Mesendoderm (in vitro differentiated cells): ENCODE measurements around the gene SRSF3.

ENCODE experiments used
- DNase-seq: peaks from one replicate; pipeline ENCODE4 v3.0.0; 2013
- H2AK5ac ChIP-seq: 2 replicates; pipeline ENCODE4 v1.6.1; 2013; ENCODE audit warnings: low read length, inconsistent platforms
- H2BK120ac ChIP-seq: 2 replicates; pipeline ENCODE4 v1.6.1; 2013; ENCODE audit warnings: low read depth, mild to moderate bottlenecking, low read length, moderate library complexity, mixed read lengths
- H2BK15ac ChIP-seq: replicated peaks from 2 replicates; pipeline ENCODE4 v1.6.1; 2013; ENCODE audit warnings: low read depth, mild to moderate bottlenecking, moderate library complexity
- H2BK5ac ChIP-seq: 2 replicates; pipeline ENCODE4 v1.6.1; 2013; ENCODE audit warnings: low read length, inconsistent platforms
- H3K18ac ChIP-seq: 2 replicates; pipeline ENCODE4 v1.6.1; 2013; ENCODE audit warnings: mild to moderate bottlenecking, low read length, mixed read lengths
- H3K23ac ChIP-seq: one replicate; pipeline ENCODE4 v1.6.1; 2013; ENCODE audit warnings: low read length
- H3K27ac ChIP-seq: 2 replicates; pipeline ENCODE4 v1.5.1; 2013; ENCODE audit warnings: low read depth, mild to moderate bottlenecking, inconsistent platforms, low read length, moderate library complexity
- H3K27me3 ChIP-seq: 2 replicates; pipeline ENCODE4 v1.6.1; 2013; ENCODE audit warnings: low read length, control low read depth, mild to moderate bottlenecking, inconsistent platforms; ENCODE audit not compliant: insufficient read depth, poor library complexity
- H3K36me3 ChIP-seq: 2 replicates; pipeline ENCODE4 v1.6.1; 2013; ENCODE audit warnings: low read length, inconsistent platforms; ENCODE audit not compliant: control insufficient read depth, insufficient read depth
- H3K4ac ChIP-seq: one replicate; pipeline ENCODE4 v1.6.1; 2013; ENCODE audit warnings: low read depth, mild to moderate bottlenecking, low read length, moderate library complexity
- H3K4me1 ChIP-seq: 2 replicates; pipeline ENCODE4 v1.6.1; 2013; ENCODE audit warnings: low read depth, low read length, inconsistent platforms; ENCODE audit not compliant: control insufficient read depth
- H3K4me2 ChIP-seq: 2 replicates; pipeline ENCODE4 v1.6.1; 2013; ENCODE audit warnings: low read length
- H3K4me3 ChIP-seq: 2 replicates; pipeline ENCODE4 v1.5.1; 2013; ENCODE audit warnings: mild to moderate bottlenecking, low read length
- H3K56ac ChIP-seq: one replicate; pipeline ENCODE4 v1.6.1; 2013; ENCODE audit warnings: low read length
- H3K79me1 ChIP-seq: 2 replicates; pipeline ENCODE4 v1.6.1; 2013; ENCODE audit warnings: low read length, inconsistent platforms
- H3K79me2 ChIP-seq: 2 replicates; pipeline ENCODE4 v1.6.1; 2013; ENCODE audit warnings: mild to moderate bottlenecking, low read length; ENCODE audit not compliant: control insufficient read depth, insufficient read depth
- H3K9ac ChIP-seq: 2 replicates; pipeline ENCODE4 v1.6.1; 2013; ENCODE audit warnings: low read length, inconsistent platforms
- H4K5ac ChIP-seq: one replicate; pipeline ENCODE4 v1.6.1; 2013; ENCODE audit warnings: low read length
- H4K8ac ChIP-seq: one replicate; pipeline ENCODE4 v1.6.1; 2013; ENCODE audit warnings: low read depth, mild to moderate bottlenecking, control low read depth, low read length, moderate library complexity
- WGBS: extraction: QIAGEN DNeasy Blood & Tissue Kit; methylation state at CpG from one replicate; pipeline ENCODE4 v1.1.7; 2013; ENCODE audit warnings: low lambda C conversion rate, missing lambda C conversion rate; ENCODE audit not compliant: insufficient coverage; ENCODE audit errors: extremely low coverage; 5-methylcytosine and 5-hydroxymethylcytosine counted together

The SRSF3 gene

DNA sequence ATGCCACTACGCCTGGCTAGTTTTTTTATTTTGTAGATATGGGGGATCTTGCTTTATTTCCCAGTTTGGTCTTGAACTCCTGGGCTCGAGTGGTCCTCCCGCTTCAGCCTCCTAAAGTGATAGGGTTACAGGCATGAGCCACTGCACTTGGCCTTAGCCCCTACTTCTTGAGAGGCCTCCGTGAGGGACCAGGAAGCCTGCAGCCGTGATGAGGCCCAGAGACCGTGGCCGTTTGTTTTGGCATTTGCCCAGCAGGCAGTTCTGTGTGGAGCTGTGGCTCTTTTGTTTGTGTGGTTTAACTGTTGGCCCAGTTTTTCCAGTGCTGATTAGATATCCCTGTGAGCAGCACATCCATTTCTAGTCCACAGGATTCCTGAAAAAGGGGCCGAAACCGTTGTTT, 39.8 kb downstream of the SRSF3 start:
- H2BK15ac ChIP-seq: no peak overlapping the region
- no peak overlapping the region for H3K9ac ChIP-seq
- no peak for DNase-seq
- no peaks in the 10 kb centered on the region for H3K36me3 ChIP-seq
- no peak overlapping the region for H4K8ac ChIP-seq
- no peaks in the 10 kb centered on the region for H3K79me1 ChIP-seq
- H3K18ac ChIP-seq: no peak overlapping the region
- no peak overlapping the region for H3K4me3 ChIP-seq
- no peak overlapping the region for H3K27ac ChIP-seq
- H2BK120ac ChIP-seq: no peak overlapping the region
- no peaks in the 10 kb centered on the region for H3K27me3 ChIP-seq
- no peaks in the 10 kb centered on the region for H3K79me2 ChIP-seq
- no CpG with 5 or more reads among the region's 9 CpGs for WGBS
- no peak overlapping the region for H3K4me2 ChIP-seq
- H3K56ac ChIP-seq: no peak overlapping the region
- H2BK5ac ChIP-seq: no peak overlapping the region
- no peak overlapping the region for H3K4ac ChIP-seq
- H3K4me1 ChIP-seq: no peaks in the 10 kb centered on the region
- no peak overlapping the region for H3K23ac ChIP-seq
- no peak overlapping the region for H2AK5ac ChIP-seq
- no peak overlapping the region for H4K5ac ChIP-seq

DNA sequence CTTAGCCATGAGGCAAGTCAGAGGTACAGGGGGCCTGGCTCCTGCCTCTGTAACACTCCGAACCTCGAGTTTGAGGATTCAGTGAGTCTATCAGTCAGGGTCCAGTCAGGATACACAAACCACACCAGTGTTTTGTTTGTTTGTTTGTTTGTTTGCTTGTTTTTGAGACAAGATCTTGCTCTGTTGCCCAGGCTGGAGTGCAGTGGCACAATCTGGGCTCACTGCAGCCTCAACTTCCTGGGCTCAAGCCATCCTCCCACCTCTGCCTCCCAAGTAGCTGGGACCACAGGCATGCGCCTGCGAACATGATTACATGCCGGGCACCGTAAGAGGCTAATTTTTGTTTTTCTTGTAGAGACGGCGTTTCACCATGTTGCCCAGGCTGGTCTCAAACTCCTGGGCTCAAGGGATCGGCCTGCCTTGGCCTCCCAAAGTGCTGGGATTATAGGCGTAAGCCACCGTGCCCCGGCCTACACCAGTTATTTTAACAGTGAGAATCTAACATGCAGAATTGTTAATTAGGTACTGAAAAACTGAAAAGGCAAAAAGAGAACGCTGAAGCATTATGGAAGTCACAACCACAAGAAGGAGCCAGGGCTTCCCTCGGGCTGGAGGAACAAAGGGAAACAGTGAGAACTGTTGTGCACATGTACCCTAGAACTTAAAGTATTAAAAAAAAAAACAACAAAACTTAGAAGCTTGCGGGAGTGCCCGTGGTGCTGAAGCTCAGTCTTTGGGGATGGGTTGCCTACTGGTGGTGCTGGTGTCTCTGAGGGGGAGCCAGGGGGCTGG, 40.4 kb downstream of the SRSF3 start:
- Histone ChIP-seq H3K18ac (no peak overlapping the region), H3K4ac (no peak overlapping the region), H3K9ac (no peak overlapping the region), H3K4me1 (no peaks in the 10 kb centered on the region), H3K4me2 (no peak overlapping the region), H3K36me3 (no peaks in the 10 kb centered on the region), H3K56ac (no peak overlapping the region), H2AK5ac (no peak overlapping the region), H3K79me1 (no peaks in the 10 kb centered on the region), H3K27ac (no peak overlapping the region), H3K4me3 (no peak overlapping the region), H3K79me2 (no peaks in the 10 kb centered on the region), H3K27me3 (no peaks in the 10 kb centered on the region), H2BK5ac (no peak overlapping the region), H4K8ac (no peak overlapping the region), H2BK15ac (no peak overlapping the region), H3K23ac (no peak overlapping the region), H2BK120ac (no peak overlapping the region), H4K5ac (no peak overlapping the region)
- no peak for DNase-seq
- no CpG with 5 or more reads among the region's 16 CpGs for WGBS

DNA sequence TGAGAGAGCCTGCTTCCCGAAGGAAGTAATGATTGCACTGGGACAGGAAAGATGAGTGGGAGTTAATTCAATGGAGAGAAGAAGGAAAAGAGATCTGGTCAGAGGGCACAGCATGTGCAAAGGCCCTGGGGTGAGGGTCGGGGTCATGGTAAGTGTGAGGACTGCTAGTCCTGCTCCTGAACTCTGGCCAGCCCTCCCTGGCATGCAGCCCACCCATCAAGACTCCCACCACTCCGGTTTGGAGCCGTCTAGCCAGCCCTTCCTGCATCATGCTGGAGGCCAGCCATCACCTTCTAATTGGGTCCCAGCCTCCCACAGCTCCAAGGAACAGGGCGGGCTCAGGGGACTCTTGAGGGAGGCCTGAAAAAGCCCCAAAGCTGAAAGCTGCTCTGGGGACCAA, 42.1 kb downstream of the SRSF3 start:
- Histone ChIP-seq H3K79me1 (no peaks in the 10 kb centered on the region), H2BK120ac (no peak overlapping the region), H2BK15ac (no peak overlapping the region), H3K4me3 (no peak overlapping the region), H2BK5ac (no peak overlapping the region), H3K56ac (no peak overlapping the region), H4K5ac (no peak overlapping the region), H2AK5ac (no peak overlapping the region), H4K8ac (no peak overlapping the region), H3K79me2 (no peaks in the 10 kb centered on the region), H3K27ac (no peak overlapping the region), H3K4me1 (no peaks in the 10 kb centered on the region), H3K36me3 (no peaks in the 10 kb centered on the region), H3K4me2 (no peak overlapping the region), H3K23ac (no peak overlapping the region), H3K27me3 (no peaks in the 10 kb centered on the region), H3K4ac (no peak overlapping the region), H3K18ac (no peak overlapping the region), H3K9ac (no peak overlapping the region)
- WGBS: no CpG with 5 or more reads among the region's 5 CpGs
- DNase-seq: no peak

DNA sequence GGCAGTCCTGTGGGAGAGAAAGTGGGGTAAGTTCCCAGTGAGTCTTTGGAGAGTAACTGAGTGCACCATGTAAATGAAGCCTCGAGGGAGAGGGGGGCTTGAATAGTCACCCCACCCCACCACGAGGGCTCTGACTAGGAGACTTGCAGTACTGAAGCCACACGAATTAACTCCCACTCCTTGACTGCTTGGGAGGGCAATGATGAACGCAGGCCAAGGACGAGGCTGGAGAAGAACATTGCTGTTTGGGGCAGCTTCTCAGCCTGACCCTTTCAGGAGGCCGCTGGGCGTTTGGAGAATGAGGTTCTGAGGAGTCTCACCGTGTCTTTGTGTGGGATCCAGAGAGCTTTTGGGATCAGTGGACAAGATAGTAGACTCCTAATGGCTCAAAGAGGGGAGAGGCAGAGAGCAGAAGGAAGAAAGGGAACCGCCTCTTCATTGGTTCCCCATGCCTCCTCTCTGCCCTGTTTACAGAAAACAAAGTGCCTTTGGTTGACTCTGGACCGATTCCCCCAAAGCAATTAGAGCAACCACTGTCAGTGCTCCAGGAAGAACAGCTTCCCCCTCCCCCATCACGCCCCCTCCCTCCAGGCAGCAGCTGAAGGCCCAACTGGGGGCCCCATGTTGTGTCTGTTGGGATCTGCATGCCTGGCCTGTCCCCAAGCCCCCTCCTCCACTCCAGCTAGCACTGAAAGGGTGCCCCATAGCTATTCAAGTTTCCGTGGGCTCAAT, 42.7 kb downstream of the SRSF3 start:
- H4K5ac ChIP-seq: no peak overlapping the region
- DNase-seq: no peak
- H2BK5ac ChIP-seq: no peak overlapping the region

DNA sequence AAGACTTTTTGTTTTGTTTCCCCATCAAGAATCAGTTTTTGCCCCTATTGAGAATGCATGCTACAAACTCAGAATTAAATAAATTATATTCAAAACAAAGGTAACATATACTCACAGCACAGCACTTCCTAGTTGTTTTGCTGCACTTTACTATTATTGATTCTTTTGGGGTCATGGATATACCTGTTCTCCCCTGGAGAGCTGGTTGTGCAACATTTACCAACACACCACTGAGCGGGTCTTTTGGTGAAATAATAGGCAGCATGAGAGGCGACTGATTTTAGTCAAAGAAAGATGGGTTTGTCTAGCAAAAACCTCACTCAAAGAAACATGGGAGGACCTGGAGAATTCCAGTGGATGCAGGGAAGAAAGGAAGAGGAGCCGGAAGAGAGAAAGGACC, 44.4 kb downstream of the SRSF3 start:
- Histone ChIP-seq H3K4me3 (no peak overlapping the region), H3K4me2 (no peak overlapping the region), H4K8ac (no peak overlapping the region), H3K27ac (no peak overlapping the region), H3K79me2 (no peaks in the 10 kb centered on the region), H4K5ac (no peak overlapping the region), H3K36me3 (no peaks in the 10 kb centered on the region), H3K23ac (no peak overlapping the region), H2AK5ac (no peak overlapping the region), H3K79me1 (no peaks in the 10 kb centered on the region), H3K4ac (no peak overlapping the region), H3K18ac (no peak overlapping the region), H3K9ac (no peak overlapping the region), H2BK5ac (no peak overlapping the region), H2BK120ac (no peak overlapping the region), H3K27me3 (no peaks in the 10 kb centered on the region), H2BK15ac (no peak overlapping the region), H3K4me1 (no peaks in the 10 kb centered on the region), H3K56ac (no peak overlapping the region)
- no peak for DNase-seq
- WGBS: no CpG with 5 or more reads among the region's 3 CpGs

More for the DNA sequence above, 42.7 kb downstream of the SRSF3 start:
- H3K4me1 ChIP-seq: no peaks in the 10 kb centered on the region
- H2BK120ac ChIP-seq: no peak overlapping the region
- no peaks in the 10 kb centered on the region for H3K79me1 ChIP-seq
- no peak overlapping the region for H4K8ac ChIP-seq
- H3K9ac ChIP-seq: no peak overlapping the region
- H3K79me2 ChIP-seq: no peaks in the 10 kb centered on the region
- H3K4me2 ChIP-seq: no peak overlapping the region
- H2AK5ac ChIP-seq: no peak overlapping the region
- no peak overlapping the region for H3K27ac ChIP-seq
- H2BK15ac ChIP-seq: no peak overlapping the region
- no peak overlapping the region for H3K18ac ChIP-seq
- no CpG with 5 or more reads among the region's 12 CpGs for WGBS
- no peaks in the 10 kb centered on the region for H3K36me3 ChIP-seq
- no peak overlapping the region for H3K4me3 ChIP-seq
- H3K27me3 ChIP-seq: no peaks in the 10 kb centered on the region
- H3K23ac ChIP-seq: no peak overlapping the region
- no peak overlapping the region for H3K4ac ChIP-seq
- H3K56ac ChIP-seq: no peak overlapping the region
